Measurements from ENCODE around the gene TDRD3.

The TDRD3 gene

DNA sequence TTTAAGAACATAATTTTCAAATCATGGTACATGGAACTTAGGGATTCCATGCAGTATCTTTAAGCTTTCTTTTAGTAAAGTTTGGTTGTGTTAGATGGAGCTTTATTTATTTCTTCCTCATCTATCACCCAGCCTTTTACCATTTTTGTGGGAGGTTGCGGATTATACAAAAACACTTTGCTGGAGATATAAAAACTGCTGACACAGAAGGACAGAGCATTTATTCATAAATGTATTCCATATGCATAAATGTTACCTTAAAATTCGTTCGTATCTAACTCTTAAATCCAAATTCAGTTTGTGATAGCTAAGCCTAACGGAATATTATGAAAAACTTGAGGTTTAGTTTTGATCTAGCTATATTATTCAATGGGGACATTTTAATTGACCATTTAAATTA is 143.3 kb downstream of the TDRD3 start:
- H3K4me1 ChIP-seq (ENCODE audit: control insufficient read depth, insufficient read depth, low read length) = no peaks in the 10 kb centered on the region
- no peaks in the 10 kb centered on the region for H3K27me3 ChIP-seq (ENCODE audit: control insufficient read depth, insufficient read depth, low read length)
- H3K9ac ChIP-seq (ENCODE audit: low read length) = no peak overlapping the region
- H3K4me3 ChIP-seq (ENCODE audit: low read length) = no peak overlapping the region
- no peaks in the 10 kb centered on the region for H3K36me3 ChIP-seq (ENCODE audit: control insufficient read depth, insufficient read depth, low read length)
- H3K9me3 ChIP-seq (ENCODE audit: control insufficient read depth, low read length) = no peaks in the 10 kb centered on the region

DNA sequence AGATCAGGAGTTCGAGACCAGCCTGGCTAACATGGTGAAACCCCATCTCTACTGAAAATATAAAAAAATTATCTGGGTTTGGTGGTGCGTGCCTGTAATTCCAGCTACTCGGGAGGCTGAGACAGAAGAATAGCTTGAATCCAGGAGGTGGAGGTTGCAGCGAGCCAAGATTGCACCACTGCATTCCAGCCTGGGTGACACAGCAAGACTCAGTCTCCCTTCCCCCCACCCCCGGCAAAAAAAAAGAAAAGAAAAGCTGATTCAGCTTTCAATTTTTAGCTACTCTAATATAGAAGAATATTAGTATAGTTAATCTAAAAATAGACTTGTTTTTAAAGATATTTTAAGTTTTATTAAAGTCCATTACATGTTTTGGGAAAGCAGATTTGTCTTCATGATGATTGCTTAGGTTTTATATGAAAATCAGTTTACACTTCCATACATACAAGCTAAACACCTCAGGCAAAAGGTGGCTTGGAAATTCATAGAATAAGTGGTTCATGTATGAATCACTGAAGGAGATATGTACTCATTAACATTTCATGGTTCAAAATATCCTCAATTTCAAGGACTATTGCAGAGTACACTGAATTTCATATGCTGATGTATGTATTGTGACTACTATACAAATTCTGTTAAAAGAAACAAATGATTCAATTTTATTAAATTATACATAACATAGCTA is 165.2 kb downstream of the TDRD3 start:
- Histone ChIP-seq H3K4me1 (ENCODE audit: control insufficient read depth, insufficient read depth, low read length) (no peaks in the 10 kb centered on the region), H3K9me3 (ENCODE audit: control insufficient read depth, low read length) (no peaks in the 10 kb centered on the region), H3K9ac (ENCODE audit: low read length) (no peak overlapping the region), H3K36me3 (ENCODE audit: control insufficient read depth, insufficient read depth, low read length) (no peaks in the 10 kb centered on the region), H3K4me3 (ENCODE audit: low read length) (no peak overlapping the region), H3K27me3 (ENCODE audit: control insufficient read depth, insufficient read depth, low read length) (no peaks in the 10 kb centered on the region)

DNA sequence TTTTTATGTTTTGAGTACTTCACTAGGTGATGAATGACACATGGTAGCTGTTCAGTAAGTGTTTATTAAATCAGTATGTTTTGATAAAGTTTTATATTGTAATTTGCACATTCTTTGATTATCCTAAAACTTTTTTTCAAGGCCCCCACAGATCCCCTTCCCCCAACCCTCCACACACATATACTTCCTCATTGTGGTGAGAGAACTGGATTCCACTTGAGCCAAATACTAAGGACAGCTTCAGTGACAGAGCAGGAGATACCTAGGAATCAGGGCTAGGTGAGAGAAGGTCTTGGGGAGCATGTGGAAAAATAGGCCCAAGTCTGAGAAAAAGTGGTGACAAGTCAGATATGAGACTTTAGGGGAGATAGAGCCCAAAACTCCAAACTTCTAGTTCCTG is 174.6 kb downstream of the TDRD3 start:
- H3K36me3 ChIP-seq (ENCODE audit: control insufficient read depth, insufficient read depth, low read length) = peaks cover 4% of the 10 kb centered on the region
- H3K4me1 ChIP-seq (ENCODE audit: control insufficient read depth, insufficient read depth, low read length) = no peaks in the 10 kb centered on the region
- no peak overlapping the region for H3K9ac ChIP-seq (ENCODE audit: low read length)
- no peaks in the 10 kb centered on the region for H3K27me3 ChIP-seq (ENCODE audit: control insufficient read depth, insufficient read depth, low read length)
- no peak overlapping the region for H3K4me3 ChIP-seq (ENCODE audit: low read length)
- H3K9me3 ChIP-seq (ENCODE audit: control insufficient read depth, low read length) = no peaks in the 10 kb centered on the region

DNA sequence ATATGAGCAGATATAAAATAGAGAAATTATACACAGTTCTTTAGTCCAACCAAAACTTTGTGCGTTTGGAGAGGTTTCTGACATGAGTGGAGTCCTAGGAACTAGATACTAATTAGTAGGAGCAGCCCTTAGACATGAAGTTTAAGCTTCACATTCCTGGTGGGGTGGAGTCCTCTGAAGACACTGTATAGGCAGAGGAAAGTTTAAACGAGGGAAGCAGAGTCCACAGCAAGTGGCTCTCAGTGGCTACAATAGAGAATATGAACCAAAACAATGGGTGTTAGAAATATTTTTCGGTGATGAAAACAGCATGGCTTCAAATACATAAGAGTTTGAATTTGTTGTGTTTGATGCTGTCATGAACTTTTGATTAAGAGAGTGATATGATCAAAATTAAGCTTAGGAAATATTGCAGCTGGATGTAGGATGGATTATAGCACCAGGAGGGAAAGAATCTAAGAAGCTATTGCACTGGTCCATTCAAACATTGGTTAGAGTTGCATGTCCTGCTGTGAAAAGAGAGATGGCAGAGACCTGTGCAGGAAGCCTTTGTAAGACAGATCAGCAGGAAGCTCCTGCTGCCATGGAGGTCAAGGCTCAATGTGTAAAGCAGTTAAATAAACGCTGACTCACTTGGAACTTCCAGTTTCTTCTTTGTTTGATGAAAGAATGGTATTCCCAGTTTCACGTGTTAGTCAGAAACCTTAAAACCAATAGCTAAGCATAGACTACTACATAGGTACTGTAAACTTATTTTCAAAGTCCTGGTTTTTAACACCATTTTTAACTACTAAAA is 175.2 kb downstream of the TDRD3 start:
- no peak overlapping the region for H3K9ac ChIP-seq (ENCODE audit: low read length)
- H3K9me3 ChIP-seq (ENCODE audit: control insufficient read depth, low read length) = no peaks in the 10 kb centered on the region
- peaks cover 4% of the 10 kb centered on the region for H3K36me3 ChIP-seq (ENCODE audit: control insufficient read depth, insufficient read depth, low read length)
- H3K27me3 ChIP-seq (ENCODE audit: control insufficient read depth, insufficient read depth, low read length) = no peaks in the 10 kb centered on the region
- H3K4me1 ChIP-seq (ENCODE audit: control insufficient read depth, insufficient read depth, low read length) = no peaks in the 10 kb centered on the region
- H3K4me3 ChIP-seq (ENCODE audit: low read length) = no peak overlapping the region

DNA sequence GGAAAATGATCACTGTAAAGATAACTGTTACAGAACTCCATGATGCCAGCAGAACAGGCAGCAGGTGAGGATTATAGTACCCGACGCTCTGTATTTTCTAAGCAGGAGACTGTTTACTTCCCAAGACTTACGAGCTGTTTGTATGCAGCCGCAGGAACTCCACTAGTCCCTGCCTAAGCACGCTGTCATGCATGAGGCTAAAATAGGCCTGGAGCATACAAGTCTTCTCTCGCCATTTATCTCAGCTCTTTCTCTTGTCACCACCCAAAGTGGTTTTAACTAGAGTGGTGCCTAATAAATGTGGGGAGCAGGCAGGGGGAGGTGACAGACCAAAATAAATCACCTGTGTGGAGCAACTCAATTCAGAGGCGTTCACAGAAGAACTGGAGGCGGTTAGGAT is 175.8 kb downstream of the TDRD3 start:
- H3K9me3 ChIP-seq (ENCODE audit: control insufficient read depth, low read length) = no peaks in the 10 kb centered on the region

DNA sequence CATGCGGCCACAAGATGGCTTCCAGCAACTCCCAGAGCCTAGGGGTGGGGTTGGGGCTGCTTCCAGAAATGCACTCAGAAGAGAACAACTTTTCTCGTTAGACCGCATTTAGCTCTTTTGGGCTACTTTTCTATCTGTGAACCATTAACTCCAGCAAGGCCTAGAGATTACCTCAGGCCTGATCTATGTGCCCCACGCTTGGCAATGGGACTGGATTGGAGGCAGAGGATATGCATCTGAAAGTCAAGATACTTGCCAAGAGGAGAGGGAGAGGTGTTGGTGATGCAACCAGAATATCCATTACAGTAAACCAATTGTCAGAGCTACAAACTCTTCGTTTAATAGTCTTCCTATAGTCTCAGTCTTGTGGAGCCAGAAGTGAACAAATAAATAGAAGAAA is 177.7 kb downstream of the TDRD3 start:
- Histone ChIP-seq H3K4me1 (ENCODE audit: control insufficient read depth, insufficient read depth, low read length) (no peaks in the 10 kb centered on the region), H3K36me3 (ENCODE audit: control insufficient read depth, insufficient read depth, low read length) (peaks cover 4% of the 10 kb centered on the region), H3K9ac (ENCODE audit: low read length) (no peak overlapping the region), H3K4me3 (ENCODE audit: low read length) (no peak overlapping the region), H3K9me3 (ENCODE audit: control insufficient read depth, low read length) (no peaks in the 10 kb centered on the region), H3K27me3 (ENCODE audit: control insufficient read depth, insufficient read depth, low read length) (no peaks in the 10 kb centered on the region)

More for the DNA sequence above, 175.8 kb downstream of the TDRD3 start:
- no peaks in the 10 kb centered on the region for H3K27me3 ChIP-seq (ENCODE audit: control insufficient read depth, insufficient read depth, low read length)
- no peak overlapping the region for H3K4me3 ChIP-seq (ENCODE audit: low read length)
- no peaks in the 10 kb centered on the region for H3K4me1 ChIP-seq (ENCODE audit: control insufficient read depth, insufficient read depth, low read length)
- H3K36me3 ChIP-seq (ENCODE audit: control insufficient read depth, insufficient read depth, low read length) = peaks cover 4% of the 10 kb centered on the region
- no peak overlapping the region for H3K9ac ChIP-seq (ENCODE audit: low read length)

DNA sequence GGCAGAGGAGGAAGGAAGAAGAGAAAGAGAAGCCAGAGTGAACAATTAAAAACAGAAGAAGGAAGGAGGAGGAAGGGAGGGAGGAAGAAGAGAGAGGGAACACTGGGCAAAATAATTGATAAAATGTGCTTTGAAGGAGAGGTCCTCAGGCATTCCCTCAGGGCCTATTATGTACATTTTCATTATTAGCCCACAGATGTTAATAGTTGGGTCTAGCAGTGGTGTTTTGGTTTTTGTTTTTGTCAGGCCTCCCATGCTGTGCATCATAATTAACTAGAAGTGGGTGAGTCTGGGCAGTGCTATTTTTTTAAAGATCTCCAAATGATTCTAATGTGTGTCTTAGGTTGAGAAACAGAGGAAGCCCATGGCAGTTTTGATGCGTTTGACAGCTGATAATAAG is 178.1 kb downstream of the TDRD3 start:
- Histone ChIP-seq H3K9ac (ENCODE audit: low read length) (no peak overlapping the region), H3K9me3 (ENCODE audit: control insufficient read depth, low read length) (no peaks in the 10 kb centered on the region), H3K27me3 (ENCODE audit: control insufficient read depth, insufficient read depth, low read length) (no peaks in the 10 kb centered on the region), H3K36me3 (ENCODE audit: control insufficient read depth, insufficient read depth, low read length) (peaks cover 4% of the 10 kb centered on the region), H3K4me1 (ENCODE audit: control insufficient read depth, insufficient read depth, low read length) (no peaks in the 10 kb centered on the region), H3K4me3 (ENCODE audit: low read length) (no peak overlapping the region)

DNA sequence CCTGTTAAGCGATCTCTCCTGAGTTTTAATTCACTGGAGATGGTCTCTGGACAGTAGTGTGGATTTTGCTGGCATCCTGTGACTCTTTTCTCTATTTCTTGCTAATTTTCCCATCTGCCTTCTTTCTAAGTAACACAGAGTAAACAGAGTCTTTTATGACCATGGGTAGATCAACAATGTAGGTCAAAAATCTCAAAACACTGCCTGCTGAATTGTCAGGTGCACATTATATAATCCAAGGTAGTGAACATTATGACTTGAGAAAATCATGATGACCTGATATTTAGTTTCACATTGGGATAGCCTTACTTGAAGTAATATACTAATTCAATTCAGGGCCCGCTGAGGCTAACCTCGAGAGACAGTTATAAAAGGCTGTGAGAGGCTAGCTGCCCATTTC is 180.7 kb downstream of the TDRD3 start:
- Histone ChIP-seq H3K9ac (ENCODE audit: low read length) (no peak overlapping the region), H3K4me1 (ENCODE audit: control insufficient read depth, insufficient read depth, low read length) (no peaks in the 10 kb centered on the region), H3K4me3 (ENCODE audit: low read length) (no peak overlapping the region), H3K9me3 (ENCODE audit: control insufficient read depth, low read length) (no peaks in the 10 kb centered on the region), H3K36me3 (ENCODE audit: control insufficient read depth, insufficient read depth, low read length) (peaks cover 4% of the 10 kb centered on the region), H3K27me3 (ENCODE audit: control insufficient read depth, insufficient read depth, low read length) (no peaks in the 10 kb centered on the region)

DNA sequence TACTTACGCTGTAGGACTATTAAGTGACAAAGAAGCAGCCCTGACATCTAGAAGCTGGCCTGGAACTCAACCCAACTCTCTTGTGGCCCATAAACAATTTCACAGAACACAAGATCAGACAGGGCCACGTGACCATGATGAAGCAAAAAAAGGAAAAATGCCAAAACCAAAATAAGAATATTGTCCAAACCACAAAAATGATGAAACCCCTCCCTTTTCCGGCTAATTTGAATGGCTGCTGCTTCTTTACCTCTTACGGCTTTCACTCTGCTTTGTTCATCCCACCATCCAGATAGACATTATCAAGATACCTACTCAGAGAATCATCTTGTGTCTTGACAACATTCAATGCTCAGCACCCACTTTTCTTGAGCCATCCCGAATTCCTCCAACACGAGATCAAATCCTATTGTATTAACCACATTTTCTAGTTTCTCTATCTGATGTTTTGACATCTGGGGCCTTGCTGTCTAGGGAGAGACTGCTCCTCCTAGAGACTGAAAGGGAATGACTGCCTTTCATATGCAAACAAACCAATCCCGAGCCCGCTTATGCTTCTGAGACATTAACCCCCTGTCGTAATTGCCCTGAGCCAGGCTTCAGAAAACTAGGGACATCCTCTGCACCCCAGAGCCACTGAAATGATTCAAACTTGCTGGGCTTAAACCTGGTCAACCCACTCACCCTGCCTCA is 186.3 kb downstream of the TDRD3 start:
- no peaks in the 10 kb centered on the region for H3K36me3 ChIP-seq (ENCODE audit: control insufficient read depth, insufficient read depth, low read length)
- no peaks in the 10 kb centered on the region for H3K27me3 ChIP-seq (ENCODE audit: control insufficient read depth, insufficient read depth, low read length)
- no peaks in the 10 kb centered on the region for H3K9me3 ChIP-seq (ENCODE audit: control insufficient read depth, low read length)
- H3K4me3 ChIP-seq (ENCODE audit: low read length) = no peak overlapping the region
- no peak overlapping the region for H3K9ac ChIP-seq (ENCODE audit: low read length)
- no peaks in the 10 kb centered on the region for H3K4me1 ChIP-seq (ENCODE audit: control insufficient read depth, insufficient read depth, low read length)

DNA sequence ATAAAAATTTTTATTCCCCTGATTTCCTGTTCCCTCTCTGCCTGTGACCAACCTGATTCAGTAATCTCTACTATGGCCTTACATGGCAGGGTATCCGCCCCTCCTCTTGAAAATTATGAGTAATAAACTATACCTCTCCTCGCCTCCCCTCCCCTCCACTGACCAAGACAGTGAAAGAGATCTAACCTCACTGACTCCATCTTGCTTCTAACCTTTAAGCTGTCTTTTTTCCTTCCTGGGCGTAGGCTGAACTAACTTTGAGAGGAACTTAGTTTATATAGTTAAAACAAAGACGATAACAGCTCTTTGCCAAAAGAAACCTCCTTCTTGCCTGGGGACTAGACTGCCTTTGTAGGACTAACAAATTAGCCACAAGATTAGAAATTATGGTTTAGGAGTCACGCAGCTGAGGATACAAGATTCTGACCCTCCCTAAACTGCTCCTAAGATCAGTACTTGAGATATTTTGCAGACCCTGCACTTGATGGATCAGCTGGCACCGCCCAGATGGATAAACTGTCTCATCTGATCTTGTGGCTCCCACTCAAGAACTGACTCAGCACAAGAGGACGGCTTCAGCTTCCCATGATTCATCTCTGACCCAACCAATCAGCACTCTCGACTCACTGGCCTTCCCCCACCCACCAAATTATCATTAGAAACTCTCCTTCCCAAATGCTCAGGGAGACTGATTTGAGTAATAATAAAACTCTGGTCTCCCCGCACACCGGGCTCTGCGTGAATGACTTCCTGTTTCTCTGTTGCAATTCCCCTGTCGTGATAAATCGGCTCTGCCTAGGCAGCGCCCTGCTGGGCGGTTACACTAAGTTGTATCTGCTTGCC is 187.1 kb downstream of the TDRD3 start:
- Histone ChIP-seq H3K27me3 (ENCODE audit: control insufficient read depth, insufficient read depth, low read length) (no peaks in the 10 kb centered on the region), H3K4me1 (ENCODE audit: control insufficient read depth, insufficient read depth, low read length) (no peaks in the 10 kb centered on the region), H3K9ac (ENCODE audit: low read length) (no peak overlapping the region), H3K9me3 (ENCODE audit: control insufficient read depth, low read length) (no peaks in the 10 kb centered on the region), H3K4me3 (ENCODE audit: low read length) (no peak overlapping the region), H3K36me3 (ENCODE audit: control insufficient read depth, insufficient read depth, low read length) (no peaks in the 10 kb centered on the region)

DNA sequence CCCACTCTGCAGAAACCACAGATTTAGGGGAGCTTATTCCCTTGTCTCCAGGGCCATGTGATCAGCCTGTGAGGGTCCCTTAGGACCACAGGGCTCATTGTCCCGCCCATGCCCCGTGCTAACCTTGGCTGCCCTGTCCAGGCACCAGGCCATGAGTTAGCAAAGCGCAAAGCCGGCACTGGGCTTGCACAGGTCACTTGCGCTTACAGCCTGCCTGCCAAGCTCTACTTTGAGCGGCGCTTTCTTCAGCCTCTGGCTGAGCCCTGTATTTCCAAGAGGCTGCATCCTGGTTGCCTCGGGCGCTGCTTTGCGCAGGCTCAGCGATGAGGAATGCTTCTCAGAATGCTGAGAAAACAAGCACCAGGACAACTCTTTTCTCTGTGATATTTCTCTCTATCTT is 188.0 kb downstream of the TDRD3 start:
- Histone ChIP-seq H3K4me3 (ENCODE audit: low read length) (no peak overlapping the region), H3K27me3 (ENCODE audit: control insufficient read depth, insufficient read depth, low read length) (no peaks in the 10 kb centered on the region), H3K4me1 (ENCODE audit: control insufficient read depth, insufficient read depth, low read length) (no peaks in the 10 kb centered on the region), H3K36me3 (ENCODE audit: control insufficient read depth, insufficient read depth, low read length) (no peaks in the 10 kb centered on the region), H3K9me3 (ENCODE audit: control insufficient read depth, low read length) (no peaks in the 10 kb centered on the region), H3K9ac (ENCODE audit: low read length) (no peak overlapping the region)
